Esophagus muscularis mucosa (tissue), 4 donors: ENCODE data around the gene PTGIS.

Source experiments
- CTCF ChIP-seq, 3 experiments: fragments of 200-600 bp in 2 of 3; fragments of 450-650 bp in 1 of 3; sonication (generic) in 2 of 3; IDR thresholded peaks; one replicate each; pipeline ENCODE4 v1.5.1; 2017 to 2019; ENCODE audit warnings: antibody characterized with exemption in 3 of 3, mild to moderate bottlenecking in 2 of 3, moderate library complexity in 1 of 3
- EP300 ChIP-seq: sonication (generic); formaldehyde crosslinking; IDR thresholded peaks from one replicate; pipeline ENCODE4 v1.6.1; 2017; ENCODE audit warnings: antibody characterized with exemption
- POLR2A ChIP-seq: fragments of 450-650 bp; IDR thresholded peaks from one replicate; pipeline ENCODE4 v1.6.1; 2017; ENCODE audit warnings: antibody characterized with exemption, moderate library complexity, mild to moderate bottlenecking, low read depth
- POLR2AphosphoS5 ChIP-seq, 2 donors: sonication (generic); formaldehyde crosslinking; IDR thresholded peaks; one replicate each; pipeline ENCODE4 v1.6.1; 2017; ENCODE audit warnings: antibody characterized with exemption in 2 of 2

- TF ChIP-seq POLR2A (no peak), EP300 (no peak), CTCF (IDR thresholded peaks at IDR 0.05) (no peak), POLR2AphosphoS5 (IDR thresholded peaks at IDR 0.05) (no peak)
Measured at GRCh38 chr20:49496553-49497397, 71.2 kb downstream of the PTGIS start.
